GM19468 (cell line): ENCODE results near the gene CKS2.
"Not testable (repeated sequence)": the region's sequence is repeated elsewhere in the genome, so short reads cannot be mapped to it uniquely, and the experiment has no call there.

ENCODE experiments used
- ATAC-seq: cut with Tn5 transposase; IDR thresholded peaks from one replicate; pipeline ENCODE4 v1.9.1; 2021; ENCODE audit warnings: mild to moderate bottlenecking, moderate library complexity, moderate number of reproducible peaks; ENCODE audit not compliant: unreplicated experiment; ENCODE audit errors: extremely low read depth

CKS2 gene

GRCh38 chr9:89309608-89310474, 1.2 kb upstream of the CKS2 start:
- ATAC-seq, result no peak

- no peak for ATAC-seq
These were observed 589 bp downstream of the CKS2 start for GRCh38 chr9:89311346-89312221.

- no peak for ATAC-seq
These were observed 1.2 kb downstream of the CKS2 start for GRCh38 chr9:89312222-89312571.

- no peak for ATAC-seq
These were observed 2.8 kb downstream of the CKS2 start for GRCh38 chr9:89313842-89314241.

- no peak for ATAC-seq
These were observed 4.0 kb downstream of the CKS2 start for GRCh38 chr9:89314955-89315354.

- no peak for ATAC-seq
These were observed 4.5 kb downstream of the CKS2 start for GRCh38 chr9:89315482-89315881.

- no peak for ATAC-seq
These were observed 6.3 kb downstream of the CKS2 start for GRCh38 chr9:89317282-89317681.

- ATAC-seq, result peak; percentile 87
These were observed 7.4 kb downstream of the CKS2 start, which contains the start of gene SECISBP2 for GRCh38 chr9:89318123-89319014. SECISBP2 (plus strand) TSS chr9:89318500; CDS start chr9:89318577, 77 bp downstream.

GRCh38 chr9:89319015-89319905, 8.3 kb downstream of the CKS2 start:
- no peak for ATAC-seq

- no peak for ATAC-seq
These were observed 12.4 kb downstream of the CKS2 start for GRCh38 chr9:89323390-89323789.

GRCh38 chr9:89325733-89326132, 14.7 kb downstream of the CKS2 start:
- no peak for ATAC-seq

- ATAC-seq, result no peak
These were observed 17.1 kb downstream of the CKS2 start for GRCh38 chr9:89328064-89328463.

- no peak for ATAC-seq
These were observed 18.9 kb downstream of the CKS2 start for GRCh38 chr9:89329917-89330316.

- no peak for ATAC-seq
These were observed 19.5 kb downstream of the CKS2 start for GRCh38 chr9:89330513-89330912.

- no peak for ATAC-seq
These were observed 28.8 kb downstream of the CKS2 start for GRCh38 chr9:89339807-89340206.

- ATAC-seq, result no peak
These were observed 29.3 kb downstream of the CKS2 start for GRCh38 chr9:89340332-89340731.

GRCh38 chr9:89342213-89342612, 31.2 kb downstream of the CKS2 start:
- ATAC-seq, result no peak

GRCh38 chr9:89342948-89343347, 32.0 kb downstream of the CKS2 start:
- ATAC-seq, result no peak

GRCh38 chr9:89343812-89344211, 32.8 kb downstream of the CKS2 start:
- ATAC-seq, result not testable (repeated sequence)
